Measurements from ENCODE around the gene C16orf86.

- TF ChIP-seq ZFP3 (CRISPR knock-in tag; IDR thresholded peaks at IDR 0.05): no peak
- no peak for TF ChIP-seq ZC3H10 (CRISPR knock-in tag; IDR thresholded peaks at IDR 0.05)
- TF ChIP-seq CSRNP3 (CRISPR knock-in tag; IDR thresholded peaks at IDR 0.05): no peak
- no peak for TF ChIP-seq ESRRG (CRISPR knock-in tag; IDR thresholded peaks at IDR 0.05)
- TF ChIP-seq ZFP30 (CRISPR knock-in tag; IDR thresholded peaks at IDR 0.05): no peak
- TF ChIP-seq TOX (CRISPR knock-in tag; IDR thresholded peaks at IDR 0.05; ENCODE audit: borderline replicate concordance): no peak
- TF ChIP-seq ARNTL (CRISPR knock-in tag; IDR thresholded peaks at IDR 0.05; ENCODE audit: borderline replicate concordance, low read depth): no peak
- no peak for TF ChIP-seq PATZ1 (CRISPR knock-in tag; IDR thresholded peaks at IDR 0.05; ENCODE audit: borderline replicate concordance)
- TF ChIP-seq BACH2 (CRISPR knock-in tag; IDR thresholded peaks at IDR 0.05; ENCODE audit: borderline replicate concordance): no peak
- no peak for TF ChIP-seq OSR1 (CRISPR knock-in tag; IDR thresholded peaks at IDR 0.05)
Measured at GRCh38 chr16:67676939-67677338, 10.3 kb downstream of the C16orf86 start.

Measured in SK-N-SH treated with all-trans-retinoic acid at 6 μM for 48 hours (cell line).